Pancreas (tissue), 10 donors: Measurements from ENCODE around the gene MGAT3. TPM values are rescaled to one million over a fixed set of nuclear protein-coding genes. Genes with fewer than 3 reads are reported as not detected.
A peak's percentile ranks its signal among the peaks of the same experiment; 100 is the strongest.

Experiments used
- ATAC-seq, 4 donors: fragments of 200-7000 bp; cut with Tn5 transposase; one replicate each; pipeline versions ENCODE4 v1.8.0 to v1.9.1; 2020; ENCODE audit warnings: mild to moderate bottlenecking in 4 of 4, moderate library complexity in 4 of 4
- DNase-seq, 6 donors: peaks; one replicate each; pipeline ENCODE4 v3.0.0-alpha.2; 2020
- FAIRE-seq: peaks from 2 replicates; lab custom pipeline; 2012; peaks lifted over from hg19 to GRCh38; lab: Jason Lieb, UNC
- H3K27ac ChIP-seq, 4 donors: fragments of 200-600 bp; sonication (generic); 1 replicate in 3 of 4; 2 replicates in 1 of 4; pipeline versions ENCODE4 v1.5.0 to v1.8.0; 2020
- H3K27me3 ChIP-seq, 4 donors: fragments of 200-600 bp; one replicate each; pipeline ENCODE4 v1.8.0; 2021
- H3K36me3 ChIP-seq, 3 donors: fragments of 200-600 bp; sonication (generic) in 1 of 3; one replicate each; pipeline versions ENCODE4 v1.5.0 to v1.8.0; 2020 to 2021
- H3K4me1 ChIP-seq, 3 donors: fragments of 200-600 bp; one replicate each; pipeline ENCODE4 v1.8.0; 2021
- H3K4me3 ChIP-seq, 4 donors: fragments of 200-600 bp; sonication (generic) in 2 of 4; one replicate each; pipeline versions ENCODE4 v1.5.0 to v1.8.0; 2020 to 2021
- H3K9me3 ChIP-seq, 4 donors: fragments of 200-600 bp; one replicate each; pipeline ENCODE4 v1.8.0; 2021
- WGBS, 2 donors: extraction: QIAGEN DNeasy Blood & Tissue Kit; methylation state at CpG; one replicate each; pipeline ENCODE4 v1.1.7; 2013; 5-methylcytosine and 5-hydroxymethylcytosine counted together
- intact Hi-C, 3 donors: fragments of 100-400 bp; cut with DNase I; formaldehyde crosslinking; loops; one replicate each; pipeline versions ENCODE4 v1.11.1 to v1.14.2; 2022
- polyA plus RNA-seq, 2 donors: library from polyadenylated mRNA; stranded (reverse); fragments of 200-250 nt; gene quantifications; one replicate each; pipeline ENCODE4 v1.2.3, GENCODE V29; 2013
- total RNA-seq, 6 donors: library from RNA; stranded (reverse); fragmentation: NEBNext Ultra II Directional in 4 of 6; extraction: Animal tissue kit (Norgen Biotek cat#: 25700) in 4 of 6; gene quantifications; one replicate each; pipeline versions ENCODE4 v1.2.1 to v1.2.4, GENCODE V29; 2021 to 2023
- TF ChIP-seq, protein P1 (sequence below), 4 donors: fragments of 200-600 bp; sonication (generic) in 3 of 4; IDR thresholded peaks; one replicate each; pipeline versions ENCODE4 v1.5.0 to v1.8.0; 2021; ENCODE audit warnings: antibody characterized with exemption in 4 of 4
- donor health status: healthy with polysubstance abuse.
- donor health status: DM: no; HTN: no; CAD: no; lungs with moderate emphysema.
- donor health status: DM: no; HTN: no; CAD: no.
- donor health status: control.
- donor health status: control.
- donor health status: Bipolar disorder and iron deficiency.
- donor health status: DM: yes; HTN: yes; CAD: no.
- donor health status: DM: no; HTN: no; CAD: no.
- donor health status: DM: no; HTN: no; CAD: no.
- donor health status: DM: yes; HTN: yes; CAD: no.

MGAT3 gene
- total and polyA plus RNA-seq, 8 donors: 1.5 to 4.2 (median 2.2) TPM

DNA sequence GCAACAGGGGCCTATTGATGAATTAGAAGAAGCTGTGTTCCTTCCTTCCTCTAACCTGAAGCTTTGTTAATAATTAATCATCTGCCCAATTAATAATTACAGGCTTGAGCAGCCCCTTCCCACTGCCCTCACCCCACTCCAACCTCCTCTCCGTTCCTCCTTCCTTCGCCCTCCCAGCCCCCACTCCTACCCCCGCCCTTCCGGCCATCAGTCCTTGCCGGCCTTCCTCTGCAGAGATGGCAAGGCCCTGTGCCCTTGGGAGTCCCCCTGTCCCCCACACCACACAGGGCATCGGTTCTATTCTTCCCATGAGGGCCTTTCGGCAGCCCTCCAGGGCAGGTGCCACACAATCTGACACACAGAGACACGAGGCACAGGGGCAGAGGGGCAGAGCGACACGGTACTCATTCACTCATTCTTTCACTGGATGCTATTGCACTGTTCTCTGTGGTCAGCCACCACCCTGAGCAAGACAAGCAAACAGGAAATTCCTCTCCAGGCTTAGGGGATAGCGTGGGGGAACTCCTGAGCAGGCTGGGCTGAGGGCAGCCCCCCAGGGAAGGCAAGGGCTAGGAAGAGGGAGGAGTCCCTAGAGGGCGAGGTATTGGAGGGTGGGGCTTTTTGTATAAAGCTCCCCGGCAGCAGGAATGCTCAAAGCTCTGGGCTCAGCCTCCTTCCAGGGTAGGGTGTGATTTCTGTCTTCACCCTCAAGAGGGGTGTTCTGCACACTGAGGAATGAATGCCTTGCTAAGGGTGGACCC lies 14.7 kb downstream of the MGAT3 start:
- Histone ChIP-seq H3K27ac (peak overlapping the region in 2 of 4 donors; percentile 28 to 53), H3K4me3 (no peak overlapping the region), H3K36me3 (no peaks in the 10 kb centered on the region), H3K27me3 (no peaks in the 10 kb centered on the region), H3K9me3 (no peaks in the 10 kb centered on the region), H3K4me1 (peaks cover 6 to 21% (median 11%) of the 10 kb centered on the region in 3 donors)
- TF ChIP-seq, protein P1, sequence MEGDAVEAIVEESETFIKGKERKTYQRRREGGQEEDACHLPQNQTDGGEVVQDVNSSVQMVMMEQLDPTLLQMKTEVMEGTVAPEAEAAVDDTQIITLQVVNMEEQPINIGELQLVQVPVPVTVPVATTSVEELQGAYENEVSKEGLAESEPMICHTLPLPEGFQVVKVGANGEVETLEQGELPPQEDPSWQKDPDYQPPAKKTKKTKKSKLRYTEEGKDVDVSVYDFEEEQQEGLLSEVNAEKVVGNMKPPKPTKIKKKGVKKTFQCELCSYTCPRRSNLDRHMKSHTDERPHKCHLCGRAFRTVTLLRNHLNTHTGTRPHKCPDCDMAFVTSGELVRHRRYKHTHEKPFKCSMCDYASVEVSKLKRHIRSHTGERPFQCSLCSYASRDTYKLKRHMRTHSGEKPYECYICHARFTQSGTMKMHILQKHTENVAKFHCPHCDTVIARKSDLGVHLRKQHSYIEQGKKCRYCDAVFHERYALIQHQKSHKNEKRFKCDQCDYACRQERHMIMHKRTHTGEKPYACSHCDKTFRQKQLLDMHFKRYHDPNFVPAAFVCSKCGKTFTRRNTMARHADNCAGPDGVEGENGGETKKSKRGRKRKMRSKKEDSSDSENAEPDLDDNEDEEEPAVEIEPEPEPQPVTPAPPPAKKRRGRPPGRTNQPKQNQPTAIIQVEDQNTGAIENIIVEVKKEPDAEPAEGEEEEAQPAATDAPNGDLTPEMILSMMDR (IDR thresholded peaks at IDR 0.05): no peak
- FAIRE-seq (no peak), ATAC-seq (peak in 3 of 4 donors; percentile 20 to 39 (median 31)), DNase-seq (no peak)
- intact Hi-C loops: no loop called here
- WGBS, 2 donors: 57 to 60% methylated on average over 13 of the region's 13 CpGs

DNA sequence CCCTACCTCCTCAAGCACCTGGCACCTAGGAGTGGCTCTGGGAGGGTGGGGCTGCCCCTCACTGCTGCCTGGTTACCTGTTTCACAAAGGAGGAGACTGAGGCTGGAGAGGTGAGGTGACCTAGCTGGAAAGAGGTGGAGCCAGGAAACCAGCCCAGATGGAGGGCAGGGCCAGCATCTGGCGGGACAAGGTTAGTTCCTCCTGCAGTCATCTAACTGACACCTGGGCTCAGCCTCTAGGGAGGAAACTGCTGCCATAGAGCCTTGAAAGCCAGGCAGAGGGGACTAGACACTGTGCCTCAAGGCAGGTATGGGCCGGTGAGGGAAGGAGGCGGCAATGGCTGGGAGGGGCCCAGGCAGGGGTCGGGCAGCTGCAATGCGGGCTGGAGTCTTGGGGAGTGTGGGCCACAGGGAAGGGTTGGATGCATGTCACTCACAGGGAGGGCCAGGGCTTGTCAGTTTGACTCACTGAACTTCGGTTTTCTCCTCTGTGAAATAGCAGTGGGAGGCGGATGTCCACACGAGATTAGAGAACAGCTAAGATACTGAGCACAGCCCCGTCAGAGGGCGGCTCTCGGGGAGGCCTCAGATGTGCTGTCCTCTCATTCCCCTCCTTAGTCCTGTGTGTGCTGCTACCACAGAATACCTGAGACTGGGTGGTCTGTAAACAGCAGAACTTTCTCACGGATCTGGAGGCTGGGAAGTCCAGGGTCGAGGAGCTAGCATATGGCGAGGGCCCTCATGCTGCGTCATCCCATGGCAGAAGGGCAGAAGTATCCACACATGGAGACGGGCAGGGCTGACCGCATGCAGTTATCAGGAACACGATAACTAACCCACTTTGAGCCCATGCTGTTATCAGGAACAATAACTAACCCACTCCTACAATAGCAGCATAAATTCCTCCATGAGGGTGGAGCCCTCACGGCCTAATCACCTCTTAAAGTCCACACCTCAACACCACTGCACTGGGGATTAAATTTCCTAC lies 16.1 kb downstream of the MGAT3 start:
- H3K4me3 ChIP-seq: peak overlapping the region in 1 of 4 donors; percentile 34
- H3K4me1 ChIP-seq: peaks cover 6 to 21% (median 11%) of the 10 kb centered on the region in 3 donors
- FAIRE-seq (no peak), ATAC-seq (peak; percentile 23 to 64 (median 60)), DNase-seq (peak in 2 of 6 donors; percentile 30 to 43)
- H3K9me3 ChIP-seq: no peaks in the 10 kb centered on the region
- 67 to 71% methylated on average over 19 of the region's 19 CpGs for WGBS, 2 donors
- intact Hi-C loops: no loop called here
- TF ChIP-seq, protein P1 (IDR thresholded peaks at IDR 0.05): no peak
- H3K27ac ChIP-seq: peak overlapping the region in 2 of 4 donors; percentile 53 to 55
- no peaks in the 10 kb centered on the region for H3K27me3 ChIP-seq
- no peaks in the 10 kb centered on the region for H3K36me3 ChIP-seq

DNA sequence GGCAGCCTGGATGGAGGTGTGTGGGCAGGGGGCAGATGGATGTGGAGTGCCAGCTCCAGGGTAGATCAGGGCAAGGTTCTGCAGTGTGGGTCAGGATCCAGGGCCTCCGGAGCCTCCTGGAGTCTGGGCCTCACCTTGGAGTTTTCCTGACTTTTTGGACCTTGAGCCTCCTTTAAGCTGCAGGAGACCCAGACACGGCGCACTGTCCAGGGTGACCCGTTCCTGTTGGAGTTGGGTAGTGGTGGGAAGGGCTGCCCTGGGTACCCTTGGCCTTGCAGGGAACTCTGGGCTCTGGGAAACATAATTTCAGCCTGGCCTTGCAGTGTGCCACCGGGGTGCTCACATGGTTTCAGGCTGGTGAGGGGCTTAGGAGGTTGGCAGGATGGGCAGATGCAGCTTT lies 17.0 kb downstream of the MGAT3 start:
- no peaks in the 10 kb centered on the region for H3K27me3 ChIP-seq
- FAIRE-seq (no peak), ATAC-seq (peak in 2 of 4 donors; percentile 1 to 2), DNase-seq (no peak)
- no peaks in the 10 kb centered on the region for H3K9me3 ChIP-seq
- 68 to 81% methylated on average over 5 of the region's 5 CpGs for WGBS, 2 donors
- H3K4me3 ChIP-seq: peak overlapping the region in 1 of 4 donors; percentile 34
- no peaks in the 10 kb centered on the region for H3K36me3 ChIP-seq
- H3K27ac ChIP-seq: peak overlapping the region in 1 of 4 donors; percentile 30
- intact Hi-C loops: no loop called here
- TF ChIP-seq, protein P1 (IDR thresholded peaks at IDR 0.05): no peak
- H3K4me1 ChIP-seq: peaks cover 6 to 21% (median 11%) of the 10 kb centered on the region in 3 donors

DNA sequence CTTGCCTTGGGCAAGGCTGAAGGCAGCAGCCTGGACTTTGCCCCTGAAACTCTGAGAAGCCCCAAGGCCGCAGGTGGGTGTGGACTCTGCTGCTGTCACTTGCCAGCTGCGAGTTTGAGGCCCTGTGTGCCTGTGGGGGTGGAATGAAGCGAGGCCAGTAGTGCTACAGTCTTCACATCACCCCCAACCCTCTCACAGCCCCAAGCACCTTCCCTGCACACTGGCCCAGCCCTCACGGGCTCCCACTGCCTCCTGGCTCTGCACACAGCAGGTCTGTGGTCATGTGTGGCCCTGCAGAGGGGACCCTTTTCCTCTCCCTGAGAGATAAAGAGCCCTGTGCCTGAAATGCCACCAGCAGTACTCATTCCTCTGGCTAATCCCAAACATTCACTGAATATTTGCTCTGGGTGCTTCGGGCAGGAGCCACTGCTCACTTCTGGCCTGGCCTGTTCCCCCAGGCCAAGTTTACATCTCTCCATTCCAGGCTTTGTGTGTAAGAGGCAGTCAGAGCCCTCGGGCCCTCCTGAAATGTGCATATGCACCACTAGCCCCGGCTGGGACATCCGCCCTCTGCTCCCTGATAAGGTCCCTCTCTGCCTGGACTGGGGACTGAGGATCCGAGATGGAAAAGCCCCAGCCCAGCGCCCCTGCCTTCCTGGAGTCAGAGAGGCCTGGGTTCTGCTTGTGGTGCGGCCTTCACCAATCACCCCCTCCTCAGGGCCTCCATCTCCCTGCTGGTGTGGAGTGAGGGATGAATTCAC lies 17.7 kb downstream of the MGAT3 start:
- H3K9me3 ChIP-seq: no peaks in the 10 kb centered on the region
- intact Hi-C loops: no loop called here
- H3K36me3 ChIP-seq: no peaks in the 10 kb centered on the region
- TF ChIP-seq, protein P1 (IDR thresholded peaks at IDR 0.05): no peak
- H3K4me1 ChIP-seq: peaks cover 6 to 21% (median 11%) of the 10 kb centered on the region in 3 donors
- peak overlapping the region in 1 of 4 donors; percentile 30 for H3K27ac ChIP-seq
- no peaks in the 10 kb centered on the region for H3K27me3 ChIP-seq
- ATAC-seq (peak in 3 of 4 donors; percentile 41 to 73 (median 50)), FAIRE-seq (no peak), DNase-seq (peak in 2 of 6 donors; percentile 41 to 56)
- peak overlapping the region in 1 of 4 donors; percentile 34 for H3K4me3 ChIP-seq
- WGBS, 2 donors: 39 to 42% methylated on average over 11 of the region's 11 CpGs
